Esophagus muscularis mucosa (tissue), 4 donors: ENCODE results near the gene AHCYL2.

Experiments used
- EP300 ChIP-seq: sonication (generic); formaldehyde crosslinking; IDR thresholded peaks from one replicate; pipeline ENCODE4 v1.6.1; 2017; ENCODE audit warnings: antibody characterized with exemption
- POLR2A ChIP-seq: fragments of 450-650 bp; IDR thresholded peaks from one replicate; pipeline ENCODE4 v1.6.1; 2017; ENCODE audit warnings: antibody characterized with exemption, moderate library complexity, mild to moderate bottlenecking, low read depth
- TF ChIP-seq, protein P1 (sequence below), 3 experiments: fragments of 200-600 bp in 2 of 3; fragments of 450-650 bp in 1 of 3; sonication (generic) in 2 of 3; IDR thresholded peaks; one replicate each; pipeline ENCODE4 v1.5.1; 2017 to 2019; ENCODE audit warnings: antibody characterized with exemption in 3 of 3, mild to moderate bottlenecking in 2 of 3, moderate library complexity in 1 of 3

DNA sequence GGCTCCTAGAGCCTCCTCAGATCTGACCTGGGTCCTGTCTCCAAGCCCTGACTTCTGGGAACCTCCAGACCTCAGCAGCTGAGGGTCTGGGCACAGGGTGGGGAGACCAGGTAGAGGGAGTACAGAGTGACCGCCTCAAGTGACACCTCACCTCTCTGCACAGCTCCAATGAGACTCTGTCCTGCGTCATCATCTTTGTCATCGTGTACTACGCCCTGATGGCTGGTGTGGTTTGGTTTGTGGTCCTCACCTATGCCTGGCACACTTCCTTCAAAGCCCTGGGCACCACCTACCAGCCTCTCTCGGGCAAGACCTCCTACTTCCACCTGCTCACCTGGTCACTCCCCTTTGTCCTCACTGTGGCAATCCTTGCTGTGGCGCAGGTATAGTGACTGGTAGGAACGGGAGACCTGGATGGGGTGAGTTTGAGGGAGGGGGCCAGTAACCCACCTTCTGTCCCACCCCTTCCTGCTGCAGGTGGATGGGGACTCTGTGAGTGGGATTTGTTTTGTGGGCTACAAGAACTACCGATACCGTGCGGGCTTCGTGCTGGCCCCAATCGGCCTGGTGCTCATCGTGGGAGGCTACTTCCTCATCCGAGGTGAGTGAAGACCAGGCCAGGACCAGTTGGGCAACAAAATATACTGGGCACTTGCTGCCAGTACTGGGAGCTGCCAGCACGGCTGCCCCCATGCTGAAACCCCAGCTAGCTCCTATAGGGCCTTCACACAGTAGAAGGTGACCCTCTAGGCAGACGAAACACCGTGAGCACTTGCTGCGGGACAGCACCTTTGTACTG lies 18.6 kb upstream of the AHCYL2 start:
- TF ChIP-seq, protein P1, sequence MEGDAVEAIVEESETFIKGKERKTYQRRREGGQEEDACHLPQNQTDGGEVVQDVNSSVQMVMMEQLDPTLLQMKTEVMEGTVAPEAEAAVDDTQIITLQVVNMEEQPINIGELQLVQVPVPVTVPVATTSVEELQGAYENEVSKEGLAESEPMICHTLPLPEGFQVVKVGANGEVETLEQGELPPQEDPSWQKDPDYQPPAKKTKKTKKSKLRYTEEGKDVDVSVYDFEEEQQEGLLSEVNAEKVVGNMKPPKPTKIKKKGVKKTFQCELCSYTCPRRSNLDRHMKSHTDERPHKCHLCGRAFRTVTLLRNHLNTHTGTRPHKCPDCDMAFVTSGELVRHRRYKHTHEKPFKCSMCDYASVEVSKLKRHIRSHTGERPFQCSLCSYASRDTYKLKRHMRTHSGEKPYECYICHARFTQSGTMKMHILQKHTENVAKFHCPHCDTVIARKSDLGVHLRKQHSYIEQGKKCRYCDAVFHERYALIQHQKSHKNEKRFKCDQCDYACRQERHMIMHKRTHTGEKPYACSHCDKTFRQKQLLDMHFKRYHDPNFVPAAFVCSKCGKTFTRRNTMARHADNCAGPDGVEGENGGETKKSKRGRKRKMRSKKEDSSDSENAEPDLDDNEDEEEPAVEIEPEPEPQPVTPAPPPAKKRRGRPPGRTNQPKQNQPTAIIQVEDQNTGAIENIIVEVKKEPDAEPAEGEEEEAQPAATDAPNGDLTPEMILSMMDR (IDR thresholded peaks at IDR 0.05), result no peak
- no peak for TF ChIP-seq POLR2A
- no peak for TF ChIP-seq EP300
